Hepatocyte (in vitro differentiated cells): ENCODE measurements around the gene NOS1AP.

Experiments used
- EZH2 ChIP-seq: fragments of 200-600 bp; sonication (generic); IDR thresholded peaks from 2 replicates; pipeline ENCODE4 v1.6.1; 2016; ENCODE audit warnings: antibody characterized with exemption, mild to moderate bottlenecking, borderline replicate concordance
- EZH2phosphoT487 ChIP-seq: fragments of 200-600 bp; sonication (generic); IDR thresholded peaks from one replicate; pipeline ENCODE4 v1.6.1; 2018; ENCODE audit warnings: antibody characterized with exemption, mild to moderate bottlenecking, low read depth, moderate library complexity; ENCODE audit not compliant: unreplicated experiment, severe bottlenecking
- TF ChIP-seq, protein P1 (sequence below): fragments of 200-600 bp; sonication (generic); IDR thresholded peaks from 2 replicates; pipeline ENCODE4 v1.5.1; 2016; ENCODE audit warnings: antibody characterized with exemption, mild to moderate bottlenecking; ENCODE audit not compliant: poor library complexity

DNA sequence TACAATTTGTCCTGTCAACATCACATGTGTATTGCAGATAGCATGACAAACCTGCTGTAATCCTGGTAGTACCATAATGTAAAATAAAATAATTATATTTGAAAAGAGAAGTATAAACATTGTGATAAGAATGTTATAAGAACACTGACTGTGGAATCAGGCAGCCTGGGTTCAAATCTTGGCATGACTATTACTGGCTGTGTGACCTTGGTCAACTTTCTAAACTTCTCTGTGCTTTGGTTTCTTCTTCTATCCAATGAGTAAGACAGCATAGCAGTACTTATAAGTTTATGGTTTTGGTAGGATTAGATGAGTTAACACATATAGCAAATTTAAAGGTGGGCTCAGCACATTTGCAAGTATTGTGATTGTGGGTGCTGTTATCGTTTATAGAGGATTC, 147.1 kb downstream of the NOS1AP start:
- TF ChIP-seq EZH2: no peak
- TF ChIP-seq, protein P1, sequence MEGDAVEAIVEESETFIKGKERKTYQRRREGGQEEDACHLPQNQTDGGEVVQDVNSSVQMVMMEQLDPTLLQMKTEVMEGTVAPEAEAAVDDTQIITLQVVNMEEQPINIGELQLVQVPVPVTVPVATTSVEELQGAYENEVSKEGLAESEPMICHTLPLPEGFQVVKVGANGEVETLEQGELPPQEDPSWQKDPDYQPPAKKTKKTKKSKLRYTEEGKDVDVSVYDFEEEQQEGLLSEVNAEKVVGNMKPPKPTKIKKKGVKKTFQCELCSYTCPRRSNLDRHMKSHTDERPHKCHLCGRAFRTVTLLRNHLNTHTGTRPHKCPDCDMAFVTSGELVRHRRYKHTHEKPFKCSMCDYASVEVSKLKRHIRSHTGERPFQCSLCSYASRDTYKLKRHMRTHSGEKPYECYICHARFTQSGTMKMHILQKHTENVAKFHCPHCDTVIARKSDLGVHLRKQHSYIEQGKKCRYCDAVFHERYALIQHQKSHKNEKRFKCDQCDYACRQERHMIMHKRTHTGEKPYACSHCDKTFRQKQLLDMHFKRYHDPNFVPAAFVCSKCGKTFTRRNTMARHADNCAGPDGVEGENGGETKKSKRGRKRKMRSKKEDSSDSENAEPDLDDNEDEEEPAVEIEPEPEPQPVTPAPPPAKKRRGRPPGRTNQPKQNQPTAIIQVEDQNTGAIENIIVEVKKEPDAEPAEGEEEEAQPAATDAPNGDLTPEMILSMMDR: no peak
- no peak for TF ChIP-seq EZH2phosphoT487
